Measurements from ENCODE around the gene PRICKLE2.

The PRICKLE2 gene

DNA sequence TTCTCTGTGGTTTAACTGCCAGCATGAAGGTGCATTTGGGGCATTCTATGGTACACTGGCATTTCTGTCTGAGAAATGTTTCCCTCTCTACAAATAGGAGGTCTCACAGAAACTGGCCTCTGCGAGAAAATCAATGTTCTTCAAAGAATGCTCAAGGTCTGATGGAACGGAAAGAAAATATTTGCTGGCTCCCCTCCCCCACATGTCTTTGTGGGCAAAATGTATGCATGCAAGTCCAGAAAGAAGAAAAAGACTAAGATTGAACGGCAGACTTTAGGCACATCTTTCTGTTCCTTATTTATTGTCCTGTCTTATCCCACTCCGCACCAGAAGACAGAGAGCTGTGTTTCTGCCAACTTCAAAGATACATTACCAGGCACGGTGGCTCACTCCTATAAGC lies 118.1 kb downstream of the PRICKLE2 start:
- TF ChIP-seq, protein P1, sequence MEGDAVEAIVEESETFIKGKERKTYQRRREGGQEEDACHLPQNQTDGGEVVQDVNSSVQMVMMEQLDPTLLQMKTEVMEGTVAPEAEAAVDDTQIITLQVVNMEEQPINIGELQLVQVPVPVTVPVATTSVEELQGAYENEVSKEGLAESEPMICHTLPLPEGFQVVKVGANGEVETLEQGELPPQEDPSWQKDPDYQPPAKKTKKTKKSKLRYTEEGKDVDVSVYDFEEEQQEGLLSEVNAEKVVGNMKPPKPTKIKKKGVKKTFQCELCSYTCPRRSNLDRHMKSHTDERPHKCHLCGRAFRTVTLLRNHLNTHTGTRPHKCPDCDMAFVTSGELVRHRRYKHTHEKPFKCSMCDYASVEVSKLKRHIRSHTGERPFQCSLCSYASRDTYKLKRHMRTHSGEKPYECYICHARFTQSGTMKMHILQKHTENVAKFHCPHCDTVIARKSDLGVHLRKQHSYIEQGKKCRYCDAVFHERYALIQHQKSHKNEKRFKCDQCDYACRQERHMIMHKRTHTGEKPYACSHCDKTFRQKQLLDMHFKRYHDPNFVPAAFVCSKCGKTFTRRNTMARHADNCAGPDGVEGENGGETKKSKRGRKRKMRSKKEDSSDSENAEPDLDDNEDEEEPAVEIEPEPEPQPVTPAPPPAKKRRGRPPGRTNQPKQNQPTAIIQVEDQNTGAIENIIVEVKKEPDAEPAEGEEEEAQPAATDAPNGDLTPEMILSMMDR (IDR thresholded peaks at IDR 0.05; ENCODE audit: control insufficient read depth, extremely low read depth, insufficient read depth) = no peak
- DNase-seq (ENCODE audit: low read depth) = no peak
- H3K4me3 ChIP-seq (ENCODE audit: low read depth, low read length) = no peak overlapping the region

DNA sequence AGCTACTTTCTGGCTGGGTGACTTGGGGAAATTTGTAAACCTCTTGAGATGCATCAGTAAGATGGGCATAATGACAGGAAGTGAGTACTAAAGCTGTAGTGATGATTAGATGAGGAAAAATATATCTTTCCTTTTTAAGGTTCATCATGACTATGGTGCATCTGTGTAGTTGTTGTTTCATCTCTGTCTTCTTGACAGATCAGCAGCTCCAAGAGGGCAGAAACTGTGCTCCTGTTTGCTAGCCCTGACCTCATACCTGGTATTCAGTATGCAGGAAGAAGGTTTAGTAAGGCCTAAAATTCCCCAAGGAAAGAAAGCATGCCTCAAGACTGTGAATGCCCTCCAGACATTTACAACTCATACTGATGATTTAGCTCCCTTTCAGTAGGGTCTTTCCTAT lies 119.5 kb downstream of the PRICKLE2 start:
- TF ChIP-seq, protein P1 (IDR thresholded peaks at IDR 0.05; ENCODE audit: control insufficient read depth, extremely low read depth, insufficient read depth) = no peak
- no peak overlapping the region for H3K4me3 ChIP-seq (ENCODE audit: low read depth, low read length)
- DNase-seq (ENCODE audit: low read depth) = no peak

DNA sequence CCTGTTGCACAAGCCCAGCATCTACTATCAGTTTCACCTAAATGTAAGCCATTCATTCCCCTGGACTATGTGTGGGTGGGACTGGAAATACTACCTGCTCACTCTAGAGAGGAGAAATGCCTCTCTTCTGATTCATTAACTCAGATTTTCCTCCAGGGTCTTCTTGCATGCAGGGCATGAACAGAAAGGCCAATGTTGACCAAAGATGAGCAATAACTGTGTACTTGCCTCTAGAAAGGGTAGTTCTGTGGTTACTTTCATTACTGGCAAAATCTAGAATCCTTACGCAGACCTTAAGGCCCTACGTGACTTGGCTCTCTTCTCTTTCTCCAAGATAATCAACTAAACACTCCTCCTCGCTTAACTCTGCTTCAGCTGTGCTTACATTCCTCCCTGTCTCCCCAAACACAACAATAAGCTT lies 120.6 kb downstream of the PRICKLE2 start:
- TF ChIP-seq, protein P1 (IDR thresholded peaks at IDR 0.05; ENCODE audit: control insufficient read depth, extremely low read depth, insufficient read depth) = no peak
- H3K4me3 ChIP-seq (ENCODE audit: low read depth, low read length) = no peak overlapping the region
- DNase-seq (ENCODE audit: low read depth) = no peak

DNA sequence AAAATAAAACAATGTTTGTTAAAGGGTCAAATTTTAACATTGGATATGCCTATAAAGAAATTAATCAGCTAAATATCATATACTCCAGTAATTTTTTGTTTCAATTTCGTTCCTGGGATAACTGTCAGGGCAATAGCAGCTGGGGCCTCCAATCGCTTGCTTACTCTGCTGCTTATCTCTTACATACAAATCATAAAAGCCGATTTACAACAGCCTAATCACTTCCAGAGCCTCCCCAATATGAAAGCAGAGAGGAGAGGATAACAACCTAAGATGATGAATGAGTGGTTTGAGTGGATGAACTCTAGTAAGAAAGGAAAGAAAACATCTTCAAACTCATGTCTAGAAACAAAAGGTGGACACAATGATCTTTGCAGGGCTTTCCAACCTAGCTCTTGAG lies 121.3 kb downstream of the PRICKLE2 start:
- no peak for DNase-seq (ENCODE audit: low read depth)
- no peak overlapping the region for H3K4me3 ChIP-seq (ENCODE audit: low read depth, low read length)
- TF ChIP-seq, protein P1 (IDR thresholded peaks at IDR 0.05; ENCODE audit: control insufficient read depth, extremely low read depth, insufficient read depth) = no peak

DNA sequence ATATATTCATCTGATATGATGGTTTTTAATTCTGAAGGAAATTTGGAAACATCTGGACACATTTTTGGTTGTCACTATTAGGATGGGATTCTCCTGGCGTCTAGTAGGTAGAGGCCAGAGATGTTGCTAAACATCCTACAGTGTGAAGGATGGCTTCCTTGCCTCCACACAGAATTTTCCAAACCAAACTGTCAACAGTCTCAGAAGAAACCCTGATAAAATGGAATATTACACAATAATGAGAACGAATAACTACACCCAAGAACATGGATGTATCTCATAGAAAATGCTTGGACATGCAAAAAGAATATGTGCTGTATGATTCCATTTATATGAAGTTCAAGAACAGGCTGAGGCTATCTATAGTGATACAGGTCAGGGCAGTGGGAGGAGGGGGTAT lies 122.1 kb downstream of the PRICKLE2 start:
- DNase-seq (ENCODE audit: low read depth) = no peak
- no peak overlapping the region for H3K4me3 ChIP-seq (ENCODE audit: low read depth, low read length)
- TF ChIP-seq, protein P1 (IDR thresholded peaks at IDR 0.05; ENCODE audit: control insufficient read depth, extremely low read depth, insufficient read depth) = no peak

DNA sequence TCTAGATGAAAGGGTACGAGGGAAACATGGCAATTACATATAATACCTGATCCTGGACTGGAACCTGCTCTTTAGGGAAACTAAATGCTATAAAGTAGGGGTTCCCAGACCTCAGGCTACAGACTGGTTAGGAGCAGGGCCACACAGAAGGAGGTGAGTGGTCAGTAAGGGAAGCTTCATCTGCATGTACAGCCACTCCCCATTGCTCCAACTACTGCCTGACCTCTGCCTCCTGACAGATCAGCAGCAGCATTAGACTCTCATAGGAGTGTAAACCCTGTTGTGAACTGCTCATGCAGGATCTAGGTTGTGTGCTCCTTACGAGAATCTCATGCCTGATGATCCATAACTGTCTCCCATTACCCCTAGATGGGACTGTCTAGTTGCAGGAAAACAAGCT lies 123.1 kb downstream of the PRICKLE2 start:
- no peak for DNase-seq (ENCODE audit: low read depth)
- no peak overlapping the region for H3K4me3 ChIP-seq (ENCODE audit: low read depth, low read length)
- TF ChIP-seq, protein P1 (IDR thresholded peaks at IDR 0.05; ENCODE audit: control insufficient read depth, extremely low read depth, insufficient read depth) = no peak

DNA sequence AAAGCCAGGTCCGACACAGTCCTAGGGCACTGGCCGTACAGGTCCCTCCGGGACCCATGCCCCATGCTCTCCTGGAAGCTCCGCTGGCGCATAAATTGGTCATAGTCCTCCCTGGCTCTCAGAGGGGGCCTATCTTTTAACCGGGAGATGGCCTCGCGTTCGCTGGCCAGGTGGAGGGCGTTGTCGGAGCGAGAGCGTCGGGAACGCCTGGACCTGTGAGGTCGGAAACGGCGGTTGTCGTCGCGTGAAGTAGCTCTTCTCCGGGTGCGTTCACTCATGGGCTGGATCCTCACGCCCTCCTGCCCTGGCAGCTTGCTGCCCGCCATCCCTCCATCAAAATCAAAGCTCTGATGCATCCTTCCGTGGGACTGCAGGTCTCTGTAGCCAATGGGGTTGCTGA lies 126.0 kb downstream of the PRICKLE2 start:
- H3K4me3 ChIP-seq (ENCODE audit: low read depth, low read length) = no peak overlapping the region
- DNase-seq (ENCODE audit: low read depth) = no peak
- TF ChIP-seq, protein P1 (IDR thresholded peaks at IDR 0.05; ENCODE audit: control insufficient read depth, extremely low read depth, insufficient read depth) = no peak

Data from LNCaP clone FGC (cell line).